GM18505 (cell line): ENCODE results near the gene PPARA.

Experiments used
- ATAC-seq: cut with Tn5 transposase; IDR thresholded peaks from one replicate; pipeline ENCODE4 v1.9.1; 2021; ENCODE audit not compliant: unreplicated experiment
- POLR2A ChIP-seq: IDR thresholded peaks from 4 replicates; pipeline ENCODE4 v1.6.1; 2011; ENCODE audit warnings: borderline replicate concordance; ENCODE audit not compliant: insufficient read depth, insufficient read length; ENCODE audit errors: extremely low read depth

The PPARA gene

GRCh38 chr22:46278656-46279645 lies 128.6 kb downstream of the PPARA start:
- TF ChIP-seq POLR2A: no peak
- no peak for ATAC-seq

DNA sequence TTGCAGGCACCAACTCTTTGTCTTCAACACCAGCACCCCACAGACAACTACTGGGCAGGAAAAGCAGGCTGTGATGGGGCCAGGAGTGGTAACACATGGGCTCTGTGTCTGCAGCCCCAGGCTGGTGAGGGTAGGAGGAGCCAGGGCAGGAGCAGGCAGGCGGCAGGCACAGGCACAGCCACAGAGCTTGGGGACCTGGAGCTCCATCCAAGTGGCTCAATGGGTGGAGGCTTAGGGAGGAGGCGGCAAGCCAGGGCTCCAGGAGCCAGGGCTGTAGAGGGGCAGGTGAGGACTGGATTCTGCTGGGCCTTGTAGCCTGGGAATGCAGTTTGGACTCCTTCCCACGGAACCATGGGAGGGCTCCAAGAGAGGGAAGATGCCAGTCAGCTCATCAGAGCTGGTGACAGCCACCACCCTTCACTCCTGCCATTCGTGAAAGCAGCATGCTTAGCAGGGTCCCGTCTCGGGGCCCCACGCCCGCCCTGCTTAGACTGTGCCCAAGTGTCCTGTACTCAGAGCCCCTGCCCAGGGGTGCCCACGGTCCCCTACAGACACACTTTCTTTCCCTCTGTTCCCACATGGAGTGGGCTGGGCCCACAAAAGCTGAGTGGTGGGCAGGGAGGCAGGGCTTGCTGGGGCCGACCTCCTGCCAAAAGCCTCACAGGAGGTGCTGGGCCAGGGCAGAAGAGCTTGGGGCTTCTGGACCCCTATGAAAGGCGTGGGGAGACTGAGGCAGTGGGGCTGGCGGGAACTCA lies 129.9 kb downstream of the PPARA start:
- no peak for TF ChIP-seq POLR2A
- no peak for ATAC-seq

- no peak for ATAC-seq
- no peak for TF ChIP-seq POLR2A
Observed at GRCh38 chr22:46280999-46281623, 130.8 kb downstream of the PPARA start.

DNA sequence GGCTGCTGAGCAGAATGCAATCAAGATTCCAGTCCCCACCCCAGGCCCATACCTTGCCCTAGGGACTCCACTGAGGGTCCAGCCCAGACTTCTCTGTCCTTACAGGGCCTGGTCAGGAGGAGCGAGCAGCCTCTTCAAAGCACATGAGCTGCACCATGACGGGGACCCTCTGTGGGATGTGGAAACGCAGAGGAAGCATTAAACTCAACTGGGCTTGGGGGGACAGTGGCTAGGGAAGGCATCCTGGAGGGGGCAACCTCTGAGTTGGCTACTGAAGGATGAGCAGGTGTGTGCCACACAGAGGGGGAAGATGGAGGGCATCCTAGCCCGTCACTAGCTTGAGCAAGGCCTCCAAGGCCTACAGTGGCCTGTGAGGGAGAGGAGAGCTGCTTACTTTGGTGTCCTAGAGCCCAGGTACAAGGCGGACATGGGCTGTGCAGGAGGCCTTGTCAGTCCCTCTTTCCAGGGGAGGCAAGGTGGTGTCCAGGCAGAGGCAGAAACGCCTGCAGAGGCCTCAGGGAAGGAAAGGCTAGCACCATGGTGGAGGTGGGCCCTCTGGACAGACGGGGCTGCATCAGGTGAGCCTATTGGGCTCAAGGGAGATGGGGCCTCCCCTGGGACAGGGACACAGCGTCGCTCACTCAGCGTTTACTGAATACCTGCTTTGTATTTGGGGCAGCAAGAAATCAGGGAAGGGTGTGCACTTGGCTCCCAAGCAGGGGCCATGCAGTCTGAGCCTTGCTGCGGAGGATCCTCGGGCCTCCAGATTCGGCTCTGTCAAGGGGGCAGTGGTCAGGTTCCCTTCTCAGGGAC lies 131.7 kb downstream of the PPARA start:
- no peak for ATAC-seq
- no peak for TF ChIP-seq POLR2A

GRCh38 chr22:46286006-46286405 lies 135.7 kb downstream of the PPARA start:
- ATAC-seq: no peak
- no peak for TF ChIP-seq POLR2A

DNA sequence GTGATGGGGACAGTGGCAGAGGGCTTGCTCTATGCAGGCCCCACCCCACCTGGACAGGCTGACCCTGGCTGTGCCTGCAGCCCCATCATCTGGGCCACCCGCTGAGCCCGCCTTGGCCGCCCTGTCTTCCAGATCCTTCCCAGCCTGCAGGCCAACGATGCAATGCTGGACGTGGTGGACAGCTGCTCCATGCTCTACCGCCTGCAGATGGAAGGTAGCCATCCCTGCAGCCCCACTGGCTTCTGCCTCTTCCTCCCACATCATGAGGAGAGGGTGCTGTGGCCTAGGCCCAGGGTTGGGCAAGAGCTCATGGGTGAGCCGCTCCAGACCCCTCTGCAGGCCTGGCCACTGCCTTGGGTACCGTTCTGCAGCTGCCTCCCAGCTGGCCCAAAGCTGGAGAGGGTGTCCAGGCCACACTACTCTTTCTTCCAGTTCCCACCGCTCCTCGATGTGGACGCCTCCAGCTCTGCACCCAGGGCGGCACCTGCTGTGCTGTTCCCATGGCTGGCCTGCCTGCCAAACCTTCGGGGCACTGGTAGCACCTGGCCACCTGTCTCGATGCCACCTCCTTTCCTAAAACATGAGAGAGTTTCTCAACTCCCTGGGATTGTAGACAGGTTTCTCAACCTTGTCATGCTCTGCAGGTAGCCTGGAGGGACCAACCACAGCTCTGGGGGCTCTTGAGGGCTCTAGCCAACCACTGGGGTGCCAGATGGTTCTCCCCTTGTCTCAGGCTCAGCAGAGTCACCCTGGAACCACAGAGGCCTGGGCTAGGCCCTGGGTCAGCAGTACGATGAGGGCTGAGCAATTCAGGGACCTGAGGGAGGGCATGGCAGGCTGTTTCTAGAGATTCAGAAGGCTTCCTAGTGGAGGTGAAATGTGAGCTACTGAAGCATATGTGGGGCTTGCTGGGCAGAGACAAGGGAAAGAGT lies 136.9 kb downstream of the PPARA start:
- TF ChIP-seq POLR2A: no peak

GRCh38 chr22:46287873-46288751 lies 137.8 kb downstream of the PPARA start:
- no peak for ATAC-seq
- peak; percentile 87 for TF ChIP-seq POLR2A

More for the DNA sequence above, 136.9 kb downstream of the PPARA start:
- no peak for ATAC-seq

GRCh38 chr22:46288846-46289243 lies 138.5 kb downstream of the PPARA start:
- ATAC-seq: no peak
- no peak for TF ChIP-seq POLR2A

GRCh38 chr22:46289244-46289891 lies 139.0 kb downstream of the PPARA start:
- no peak for ATAC-seq
- TF ChIP-seq POLR2A: no peak

- ATAC-seq: no peak
- no peak for TF ChIP-seq POLR2A
Observed at GRCh38 chr22:46290121-46290842, 140.0 kb downstream of the PPARA start.
